ENCODE results near the gene RHBDF1. TPM values are rescaled to one million over a fixed set of nuclear protein-coding genes. Genes with fewer than 3 reads are reported as not detected.

RHBDF1 gene
- total and polyA plus RNA-seq, 5 donors, result 20.4 to 29.6 (median 24.7) TPM

- Histone ChIP-seq H3K9me3 (ENCODE audit: control insufficient read depth, low read length) (no peaks in the 10 kb centered on the region), H3K27ac (ENCODE audit: low read length) (peak overlapping the region; percentile 87), H3K4me3 (ENCODE audit: low read length) (peak overlapping the region; percentile 80), H3K4me1 (ENCODE audit: control insufficient read depth, insufficient read depth, low read length) (peaks cover 16% of the 10 kb centered on the region), H3K27me3 (ENCODE audit: control insufficient read depth, insufficient read depth) (no peaks in the 10 kb centered on the region)
- intact Hi-C loops (cut with DNase I), result no loop called here
- DNase-seq, result peak; percentile 78 to 91 (median 85)
- WGBS, result 4% methylated on average over 56 of the region's 57 CpGs
- ATAC-seq, result peak; percentile 19 to 25
These were observed 660 bp downstream of the RHBDF1 start for GRCh38 chr16:71540-72401.

GRCh38 chr16:71210-71539 lies 1.3 kb downstream of the RHBDF1 start:
- peak overlapping the region; percentile 80 for H3K4me3 ChIP-seq (ENCODE audit: low read length)
- intact Hi-C loops (cut with DNase I), result no loop called here
- ATAC-seq (no peak), DNase-seq (no peak)
- H3K4me1 ChIP-seq (ENCODE audit: control insufficient read depth, insufficient read depth, low read length), result peaks cover 16% of the 10 kb centered on the region
- H3K27me3 ChIP-seq (ENCODE audit: control insufficient read depth, insufficient read depth), result no peaks in the 10 kb centered on the region
- H3K9me3 ChIP-seq (ENCODE audit: control insufficient read depth, low read length), result no peaks in the 10 kb centered on the region
- no peak overlapping the region for H3K27ac ChIP-seq (ENCODE audit: low read length)
- 52% methylated on average over 5 of the region's 5 CpGs for WGBS

GRCh38 chr16:69181-69580 lies 3.2 kb downstream of the RHBDF1 start:
- H3K27ac ChIP-seq (ENCODE audit: low read length), result no peak overlapping the region
- H3K4me1 ChIP-seq (ENCODE audit: control insufficient read depth, insufficient read depth, low read length), result peaks cover 11% of the 10 kb centered on the region
- ATAC-seq (no peak), DNase-seq (peak in 2 of 3 donors; percentile 52 to 58)
- intact Hi-C loops (cut with DNase I), result no loop called here
- H3K4me3 ChIP-seq (ENCODE audit: low read length), result no peak overlapping the region
- 67% methylated on average over 8 of the region's 8 CpGs for WGBS
- no peaks in the 10 kb centered on the region for H3K27me3 ChIP-seq (ENCODE audit: control insufficient read depth, insufficient read depth)
- no peaks in the 10 kb centered on the region for H3K9me3 ChIP-seq (ENCODE audit: control insufficient read depth, low read length)

- no peak overlapping the region for H3K4me3 ChIP-seq (ENCODE audit: low read length)
- H3K27ac ChIP-seq (ENCODE audit: low read length), result no peak overlapping the region
- intact Hi-C loops (cut with DNase I), result loop anchor here in 3 of 4 donors (2.0 kb wide), 1 partner anchor 29 kb away; no protein-coding TSS in a partner anchor
- peak; percentile 60 to 79 (median 76) for DNase-seq
- no peaks in the 10 kb centered on the region for H3K9me3 ChIP-seq (ENCODE audit: control insufficient read depth, low read length)
- peaks cover 11% of the 10 kb centered on the region for H3K4me1 ChIP-seq (ENCODE audit: control insufficient read depth, insufficient read depth, low read length)
- WGBS, result 66% methylated on average over 27 of the region's 27 CpGs
- no peaks in the 10 kb centered on the region for H3K27me3 ChIP-seq (ENCODE audit: control insufficient read depth, insufficient read depth)
- peak in 1 of 2 donors; percentile 4 for ATAC-seq
These were observed 4.3 kb downstream of the RHBDF1 start for GRCh38 chr16:67884-68789.

- H3K4me1 ChIP-seq (ENCODE audit: control insufficient read depth, insufficient read depth, low read length), result peaks cover 6% of the 10 kb centered on the region
- intact Hi-C loops (cut with DNase I), result loop anchor here in 3 of 4 donors (2.0 kb wide), 1 partner anchor 30 kb away; no protein-coding TSS in a partner anchor
- peak in 2 of 3 donors; percentile 62 to 65 for DNase-seq
- ATAC-seq, result no peak
- WGBS, result 70% methylated on average over 10 of the region's 10 CpGs
- no peak overlapping the region for H3K4me3 ChIP-seq (ENCODE audit: low read length)
- H3K27me3 ChIP-seq (ENCODE audit: control insufficient read depth, insufficient read depth), result no peaks in the 10 kb centered on the region
- no peak overlapping the region for H3K27ac ChIP-seq (ENCODE audit: low read length)
- H3K9me3 ChIP-seq (ENCODE audit: control insufficient read depth, low read length), result no peaks in the 10 kb centered on the region
These were observed 5.1 kb downstream of the RHBDF1 start for GRCh38 chr16:67183-67791.

- intact Hi-C loops (cut with DNase I), result loop anchor here in 3 of 4 donors (2.0 kb wide), 1 partner anchor 30 kb away; no protein-coding TSS in a partner anchor
- Histone ChIP-seq H3K4me3 (ENCODE audit: low read length) (no peak overlapping the region), H3K4me1 (ENCODE audit: control insufficient read depth, insufficient read depth, low read length) (peaks cover 6% of the 10 kb centered on the region), H3K27ac (ENCODE audit: low read length) (no peak overlapping the region), H3K27me3 (ENCODE audit: control insufficient read depth, insufficient read depth) (no peaks in the 10 kb centered on the region), H3K9me3 (ENCODE audit: control insufficient read depth, low read length) (no peaks in the 10 kb centered on the region)
- DNase-seq, result peak in 2 of 3 donors; percentile 56 to 60
- 73% methylated on average over 13 of the region's 13 CpGs for WGBS
- peak in 1 of 2 donors; percentile 7 for ATAC-seq
These were observed 5.9 kb downstream of the RHBDF1 start for GRCh38 chr16:66309-67182.

- Histone ChIP-seq H3K9me3 (ENCODE audit: control insufficient read depth, low read length) (no peaks in the 10 kb centered on the region), H3K27ac (ENCODE audit: low read length) (no peak overlapping the region), H3K4me3 (ENCODE audit: low read length) (no peak overlapping the region), H3K27me3 (ENCODE audit: control insufficient read depth, insufficient read depth) (no peaks in the 10 kb centered on the region), H3K4me1 (ENCODE audit: control insufficient read depth, insufficient read depth, low read length) (peaks cover 6% of the 10 kb centered on the region)
- 18% methylated on average over 17 of the region's 17 CpGs for WGBS
- intact Hi-C loops (cut with DNase I), result loop anchor here (2.0 kb wide), 1 partner anchor 31 kb away; no protein-coding TSS in a partner anchor
- DNase-seq (peak; percentile 87 to 96 (median 94)), ATAC-seq (peak; percentile 57 to 62)
These were observed 6.7 kb downstream of the RHBDF1 start for GRCh38 chr16:65745-66144.

- WGBS, result 76% methylated on average over 9 of the region's 9 CpGs
- ATAC-seq, result no peak
- Histone ChIP-seq H3K4me3 (ENCODE audit: low read length) (no peak overlapping the region), H3K4me1 (ENCODE audit: control insufficient read depth, insufficient read depth, low read length) (peaks cover 6% of the 10 kb centered on the region), H3K27ac (ENCODE audit: low read length) (no peak overlapping the region), H3K9me3 (ENCODE audit: control insufficient read depth, low read length) (no peaks in the 10 kb centered on the region), H3K27me3 (ENCODE audit: control insufficient read depth, insufficient read depth) (no peaks in the 10 kb centered on the region)
- intact Hi-C loops (cut with DNase I), result loop anchor here in 1 of 4 donors (2.0 kb wide), 1 partner anchor 32 kb away; no protein-coding TSS in a partner anchor
- DNase-seq, result peak in 1 of 3 donors; percentile 39
These were observed 7.5 kb downstream of the RHBDF1 start for GRCh38 chr16:64914-65255.

GRCh38 chr16:63998-64913 lies 8.2 kb downstream of the RHBDF1 start:
- Histone ChIP-seq H3K4me1 (ENCODE audit: control insufficient read depth, insufficient read depth, low read length) (peaks cover 3% of the 10 kb centered on the region), H3K9me3 (ENCODE audit: control insufficient read depth, low read length) (no peaks in the 10 kb centered on the region), H3K27me3 (ENCODE audit: control insufficient read depth, insufficient read depth) (no peaks in the 10 kb centered on the region), H3K27ac (ENCODE audit: low read length) (no peak overlapping the region), H3K4me3 (ENCODE audit: low read length) (no peak overlapping the region)
- ATAC-seq, result no peak
- DNase-seq, result peak in 2 of 3 donors; percentile 31 to 43
- intact Hi-C loops (cut with DNase I), result loop anchor here in 1 of 4 donors (2.0 kb wide), 1 partner anchor 33 kb away; no protein-coding TSS in a partner anchor
- WGBS, result 90% methylated on average over 25 of the region's 25 CpGs

All from right cardiac atrium (tissue), 5 donors.